K562 (cell line): Measurements from ENCODE around the gene NIM1K. TPM values are rescaled to one million over a fixed set of nuclear protein-coding genes. Genes with fewer than 3 reads are reported as not detected.
A peak's percentile ranks its signal among the peaks of the same experiment; 100 is the strongest.

ENCODE experiments used
- ATAC-seq: fragments of 200-7000 bp; cut with Tn5 transposase; 3 replicates; pipeline ENCODE4 v1.9.1; 2020; ENCODE audit warnings: moderate library complexity
- BruUV-seq: library from RNA; stranded (reverse); fragments of 400-500 nt; replicated peaks from 2 replicates; lab custom pipeline; 2021; lab: Mats Ljungman, UMichigan
- CTCF ChIA-PET: fragments of 300-600 bp; formaldehyde crosslinking; extraction: SDS; loops from one replicate; lab custom pipeline; 2021; ENCODE audit warnings: low intra/inter-chr PET ratio; lab: Yijun Ruan, JAX
- POLR2A ChIA-PET: fragments of 300-600, 350-650 bp; sonication (Branson Sonifier 250); formaldehyde crosslinking; extraction: SDS; loops from one replicate; lab custom pipeline; 2021; ENCODE audit warnings: antibody characterized with exemption, inconsistent platforms; lab: Yijun Ruan, JAX
- DNase-seq, 4 experiments: peaks; one replicate each; pipeline versions ENCODE4 v3.0.0 to v3.0.0-alpha.2; 2011 to 2018; ENCODE audit warnings: low spot score in 3 of 4, mixed read lengths in 3 of 4; ENCODE audit errors: extremely low read depth in 1 of 4
- FAIRE-seq: peaks from 2 replicates; lab custom pipeline; 2011; peaks lifted over from hg19 to GRCh38; lab: Jason Lieb, UNC
- H2AFZ ChIP-seq: 2 replicates; pipeline ENCODE4 v1.6.0; 2011; ENCODE audit warnings: low read depth, low read length, control low read depth, inconsistent platforms
- H3K27ac ChIP-seq: fragments of 200-600 bp; 3 replicates; pipeline ENCODE4 v1.8.0; 2011; ENCODE audit warnings: low read depth, mild to moderate bottlenecking, control low read depth, inconsistent platforms, low read length, moderate library complexity, mixed read lengths; ENCODE audit errors: extremely low read depth
- H3K27me3 ChIP-seq, 2 experiments: fragments of 300-600 bp in 1 of 2; 2 replicates in 1 of 2; 3 replicates in 1 of 2; pipeline versions ENCODE4 v1.6.0 to v1.8.0; 2011; ENCODE audit warnings: inconsistent platforms in 2 of 2, low read length in 2 of 2, mild to moderate bottlenecking in 1 of 2, mixed read lengths in 1 of 2, moderate library complexity in 1 of 2; ENCODE audit not compliant: control insufficient read depth in 2 of 2, insufficient read depth in 2 of 2
- H3K36me3 ChIP-seq: fragments of 300-600 bp; 3 replicates; pipeline ENCODE4 v1.8.0; 2011; ENCODE audit warnings: mild to moderate bottlenecking, low read length, inconsistent platforms; ENCODE audit not compliant: control insufficient read depth, insufficient read depth
- H3K4me1 ChIP-seq, 2 experiments: fragments of 200-600 bp in 1 of 2; replicated peaks in 1 of 2; 2 replicates in 1 of 2; 3 replicates in 1 of 2; pipeline versions ENCODE4 v1.5.1 to v1.8.0; 2011; ENCODE audit warnings: inconsistent platforms in 2 of 2, low read length in 2 of 2, mild to moderate bottlenecking in 1 of 2, mixed read lengths in 1 of 2, moderate library complexity in 1 of 2; ENCODE audit not compliant: control insufficient read depth in 2 of 2, insufficient read depth in 2 of 2
- H3K4me2 ChIP-seq: 2 replicates; pipeline ENCODE4 v1.6.1; 2011; ENCODE audit warnings: low read length, control low read depth, inconsistent platforms, mixed read lengths; ENCODE audit not compliant: insufficient read depth
- H3K4me3 ChIP-seq: fragments of 200-600 bp; sonication (generic), shearing (Covaris generic); 2 replicates; pipeline ENCODE4 v1.5.1; 2016; ENCODE audit warnings: control low read depth, inconsistent platforms
- H3K79me2 ChIP-seq: fragments of 200-600 bp; 3 replicates; pipeline ENCODE4 v1.8.0; 2011; ENCODE audit warnings: low read length, inconsistent platforms; ENCODE audit not compliant: control insufficient read depth, insufficient read depth
- H3K9ac ChIP-seq, 2 experiments: 2 replicates each; pipeline versions ENCODE4 v1.6.0 to v1.6.1; 2011; ENCODE audit warnings: low read depth in 2 of 2, low read length in 2 of 2, control low read depth in 1 of 2, inconsistent platforms in 1 of 2, mild to moderate bottlenecking in 1 of 2, mixed read lengths in 1 of 2; ENCODE audit not compliant: insufficient read depth in 1 of 2
- H3K9me1 ChIP-seq: one replicate; pipeline ENCODE4 v1.6.0; 2011; ENCODE audit warnings: inconsistent platforms, mild to moderate bottlenecking, low read length, moderate library complexity; ENCODE audit not compliant: control insufficient read depth, insufficient read depth
- H3K9me3 ChIP-seq: replicated peaks from 2 replicates; pipeline ENCODE4 v1.5.1; 2011; ENCODE audit warnings: low read depth, low read length, inconsistent platforms; ENCODE audit not compliant: control insufficient read depth, insufficient read depth
- H4K20me1 ChIP-seq: replicated peaks from 2 replicates; pipeline ENCODE4 v1.6.1; 2011; ENCODE audit warnings: low read length, inconsistent platforms, mixed read lengths; ENCODE audit not compliant: control insufficient read depth, insufficient read depth
- ATF1 ChIP-seq, 2 experiments: fragments of 450-650 bp in 1 of 2; IDR thresholded peaks; 2 replicates each; pipeline ENCODE4 v1.6.1; 2016; ENCODE audit warnings: missing compliant biosample characterization in 1 of 2, missing genetic modification characterization in 1 of 2
- GTF2A2 ChIP-seq: IDR thresholded peaks from 2 replicates; pipeline ENCODE4 v1.6.1; 2016; ENCODE audit warnings: mild to moderate bottlenecking, missing genetic modification characterization, missing compliant biosample characterization
- GTF2B ChIP-seq: IDR thresholded peaks from 2 replicates; pipeline ENCODE4 v1.6.1; 2011; ENCODE audit not compliant: insufficient read length; ENCODE audit errors: extremely low read depth
- JUND ChIP-seq, 2 experiments: IDR thresholded peaks; 2 replicates in 1 of 2; 3 replicates in 1 of 2; pipeline ENCODE4 v1.6.1; 2011; ENCODE audit warnings: borderline replicate concordance in 2 of 2, low read depth in 2 of 2, low read length in 2 of 2, improper control_type of control experiment in 1 of 2, missing biosample characterization in 1 of 2, missing genetic modification characterization in 1 of 2, missing genetic modification reagents in 1 of 2
- NR4A1 ChIP-seq, 2 experiments: fragments of 250-450 bp in 1 of 2; fragments of 450-650 bp in 1 of 2; sonication (Bioruptor Pico) in 1 of 2; IDR thresholded peaks; 2 replicates each; pipeline versions ENCODE4 v1.4.0 to v1.6.1; 2016 to 2020; ENCODE audit warnings: mild to moderate bottlenecking in 2 of 2, missing compliant biosample characterization in 1 of 2, missing genetic modification characterization in 1 of 2, moderate library complexity in 1 of 2
- PML ChIP-seq: IDR thresholded peaks from 2 replicates; pipeline ENCODE4 v1.6.1; 2012; ENCODE audit warnings: low read length, inconsistent platforms
- POLR2H ChIP-seq: IDR thresholded peaks from 2 replicates; pipeline ENCODE4 v1.6.1; 2016; ENCODE audit warnings: missing genetic modification characterization, low read depth, mild to moderate bottlenecking, control low read depth, missing compliant biosample characterization, moderate library complexity
- SMARCA5 ChIP-seq: fragments of 450-650 bp; IDR thresholded peaks from 2 replicates; pipeline ENCODE4 v1.6.1; 2016
- SREBF2 ChIP-seq: sonication (generic); formaldehyde crosslinking; IDR thresholded peaks from 2 replicates; pipeline ENCODE4 v1.4.0; 2020; ENCODE audit warnings: mild to moderate bottlenecking, missing genetic modification reagents
- UBTF ChIP-seq, 2 experiments: IDR thresholded peaks; 2 replicates each; pipeline ENCODE4 v1.6.1; 2012; ENCODE audit warnings: improper control_type of control experiment in 2 of 2, low read depth in 2 of 2, low read length in 2 of 2, borderline replicate concordance in 1 of 2
- ZBTB1 ChIP-seq: sonication (generic); formaldehyde crosslinking; IDR thresholded peaks from 2 replicates; pipeline ENCODE4 v1.8.1; 2023; ENCODE audit warnings: missing genetic modification reagents, low read depth, mild to moderate bottlenecking, borderline replicate concordance
- WGBS: fragments of 100-300 bp; shearing (Covaris generic); methylation state at CpG from one replicate; pipeline ENCODE4 v1.1.6; 2016; ENCODE audit warnings: low coverage, mixed read lengths; ENCODE audit not compliant: insufficient coverage; ENCODE audit errors: missing lambda C conversion rate; 5-methylcytosine and 5-hydroxymethylcytosine counted together
- in situ Hi-C: fragments of 300-500 bp; cut with MboI; formaldehyde crosslinking; loops from 4 replicates; pipeline ENCODE4 v1.15.0; 2018; ENCODE audit warnings: inconsistent platforms, mixed read lengths
- intact Hi-C: fragments of 100-400 bp; cut with micrococcal nuclease; formaldehyde crosslinking; loops from 2 replicates; pipeline ENCODE4 v1.14.2; 2022
- polyA plus RNA-seq, 8 experiments: library from polyadenylated mRNA; depleted of rRNA in 4 of 8; stranded (reverse) in 5 of 8; unstranded in 3 of 8; fragments of >200 nt; fragmentation: Nextera tagmentation in 2 of 8; fragmentation: Illumina TruSeq in 1 of 8; extraction: Ambion mirVana in 2 of 8; extraction: Trizol in 1 of 8; gene quantifications; 2 replicates each; pipeline versions ENCODE4 v1.2.1 to v1.2.3, GENCODE V29; 2011 to 2014; ENCODE audit warnings: inconsistent platforms in 1 of 8, missing spikeins in 1 of 8
- total RNA-seq, 7 experiments: library from RNA; depleted of rRNA in 6 of 7; stranded (reverse); fragments of >200 nt in 6 of 7; fragmentation: Illumina TruSeq in 2 of 7; extraction: Trizol in 2 of 7; gene quantifications; 2 replicates each; pipeline versions ENCODE4 v1.2.1 to v1.2.3, GENCODE V29; 2011 to 2021; ENCODE audit warnings: low replicate concordance in 1 of 7

NIM1K gene
- total and polyA plus RNA-seq, 9 of the 15 experiments (the other 6 are each of a cell fraction or from before 2014, with no cell fraction given), result 0.03 to 0.34 (median 0.08) TPM; not detected in 3

GRCh38 chr5:43313035-43313853, 121.2 kb downstream of the NIM1K start, which contains the start of gene HMGCS1:
TSS of gene HMGCS1 (minus strand) at chr5:43313412. CDS start at chr5:43298965, 14,447 bp downstream.
- Histone ChIP-seq H3K9me1 (no peaks in the 10 kb centered on the region), H3K79me2 (peaks cover 51% of the 10 kb centered on the region), H3K27me3 (no peaks in the 10 kb centered on the region), H2AFZ (peak within 1 kb of the TSS; percentile 91), H3K27ac (peak within 1 kb of the TSS; percentile 83), H3K4me1 (peaks cover 13 to 29% of the 10 kb centered on the region in 2 experiments; a peak in 4 of 5 replicates), H3K9ac (peak within 1 kb of the TSS; percentile 80 to 96), H3K36me3 (peaks cover 42% of the 10 kb centered on the region), H4K20me1 (peaks cover 30% of the 10 kb centered on the region), H3K9me3 (peaks cover 6% of the 10 kb centered on the region; the same call in 1 of the 2 replicates), H3K4me3 (peak within 1 kb of the TSS; percentile 90), H3K4me2 (peak within 1 kb of the TSS; percentile 96)
- BruUV-seq, result no TSS peak
- peak; percentile 98 for ATAC-seq
- DNase-seq, result peak; percentile 98 to 99 (median 98)
- in situ Hi-C loops, result no loop called here
- ChIA-PET CTCF (no interaction called here), POLR2A (interaction anchor here (0.6 to 2.7 kb wide), 18 partner anchors 10 to 275 kb away, joined by 3 to 17 read pairs (median 3); partner anchors contain the start of gene TMEM267)
- peak; percentile 95 for FAIRE-seq
- intact Hi-C loops, result loop anchor here (5.0 kb wide), 2 partner anchors 36 to 406 kb away; no protein-coding TSS in a partner anchor
- 6% methylated on average over 67 of the region's 70 CpGs for WGBS
- TF ChIP-seq UBTF (IDR thresholded peaks at IDR 0.05; ENCODE audit: borderline replicate concordance in 1 of 2, low read depth in 2 of 2, low read length in 2 of 2), result peak in 1 of 2 experiments; percentile 53; a peak in 1 of 4 replicates
- TF ChIP-seq ZBTB1 (CRISPR knock-in tag), result peak; percentile 70; the same call in 1 of the 2 replicates
- peak; percentile 56 for TF ChIP-seq JUND (IDR thresholded peaks at IDR 0.05; ENCODE audit: borderline replicate concordance, low read depth, low read length)
- TF ChIP-seq JUND (tag; IDR thresholded peaks at IDR 0.05; ENCODE audit: borderline replicate concordance, low read depth, low read length), result no peak; the same call in 2 of the 3 replicates
- peak; percentile 76 for TF ChIP-seq POLR2H
- TF ChIP-seq SREBF2 (CRISPR knock-in tag), result no peak
- TF ChIP-seq GTF2A2, result peak; percentile 65; the same call in 1 of the 2 replicates
- TF ChIP-seq PML, result peak; percentile 82; the same call in 1 of the 2 replicates
- 0 out of 2 replicates have a peak, but pooled peaks have one; percentile 37 for TF ChIP-seq SMARCA5
- no peak for TF ChIP-seq ATF1 (CRISPR knock-in tag; IDR thresholded peaks at IDR 0.05)
- TF ChIP-seq ATF1 (tag; IDR thresholded peaks at IDR 0.05), result peak; percentile 98
- TF ChIP-seq NR4A1 (CRISPR knock-in tag; IDR thresholded peaks at IDR 0.05), result peak; percentile 80; the same call in 1 of the 2 replicates
- 0 out of 2 replicates have a peak, but pooled peaks have one; percentile 41 for TF ChIP-seq NR4A1 (tag; IDR thresholded peaks at IDR 0.05)
- peak; percentile 62 for TF ChIP-seq GTF2B
